ENCODE measurements around the gene DIP2C.

The DIP2C gene

GRCh38 chr10:224571-224970 lies 464.9 kb downstream of the DIP2C start:
- no peaks in the 10 kb centered on the region for H3K36me3 ChIP-seq (replicated peaks)
- no peak overlapping the region for H3K4me3 ChIP-seq (ENCODE audit: low read depth, low read length)
- H3K27ac ChIP-seq, result no peak overlapping the region
- no peak for DNase-seq
- no peaks in the 10 kb centered on the region for H3K27me3 ChIP-seq (replicated peaks)
- in situ Hi-C loops (cut with HindIII; ENCODE audit: low pct_ligation_motif_present, low sequenced_read_pairs), result no loop called here
- TF ChIP-seq CTCF (IDR thresholded peaks at IDR 0.05; ENCODE audit: low read depth, low read length, missing control alignments), result no peak

All from brain microvascular endothelial cell (primary cell).